ENCODE results near the gene GPHN.

GRCh38 chr14:66490143-66491111 lies 17.5 kb upstream of the GPHN start:
- TF ChIP-seq EP300 (IDR thresholded peaks at IDR 0.05; ENCODE audit: borderline replicate concordance) (no peak), RAD21 (IDR thresholded peaks at IDR 0.05; ENCODE audit: low read depth) (no peak)

All from Ishikawa (cell line).